Skeletal muscle tissue (tissue), 4 donors: ENCODE results near the gene KCNF1. TPM values are rescaled to one million over a fixed set of nuclear protein-coding genes. Genes with fewer than 3 reads are reported as not detected.

Experiments
- H3K27ac ChIP-seq: one replicate; pipeline ENCODE4 v1.7.0; 2013; ENCODE audit warnings: mild to moderate bottlenecking, low read depth, low read length, inconsistent platforms
- H3K27me3 ChIP-seq, 3 donors: one replicate each; pipeline ENCODE4 v1.7.0; 2013; ENCODE audit warnings: low read length in 3 of 3; ENCODE audit not compliant: control insufficient read depth in 3 of 3, insufficient read depth in 3 of 3
- H3K36me3 ChIP-seq, 3 donors: one replicate each; pipeline ENCODE4 v1.7.0; 2013; ENCODE audit warnings: low read length in 3 of 3; ENCODE audit not compliant: control insufficient read depth in 3 of 3, insufficient read depth in 3 of 3
- H3K4me1 ChIP-seq, 3 donors: one replicate each; pipeline ENCODE4 v1.7.0; 2013; ENCODE audit warnings: low read length in 3 of 3, mild to moderate bottlenecking in 3 of 3; ENCODE audit not compliant: control insufficient read depth in 3 of 3, insufficient read depth in 3 of 3
- H3K4me3 ChIP-seq, 3 donors: one replicate each; pipeline ENCODE4 v1.7.0; 2013; ENCODE audit warnings: low read length in 3 of 3
- H3K9ac ChIP-seq, 3 donors: one replicate each; pipeline ENCODE4 v1.7.0; 2013; ENCODE audit warnings: low read length in 3 of 3, mild to moderate bottlenecking in 3 of 3, moderate library complexity in 2 of 3, low read depth in 1 of 3
- H3K9me3 ChIP-seq, 3 donors: one replicate each; pipeline ENCODE4 v1.7.0; 2013; ENCODE audit warnings: low read length in 3 of 3; ENCODE audit not compliant: control insufficient read depth in 3 of 3
- total RNA-seq: library from RNA; depleted of rRNA; stranded (reverse); fragments of >200 nt; gene quantifications from one replicate; pipeline ENCODE4 v1.2.3, GENCODE V29; 2014
- donor health status: Osteomylitis.

The KCNF1 gene
- total RNA-seq, 1 donor from 2014 or later = 1.6 TPM

GRCh38 chr2:10900216-10901109, 11.3 kb upstream of the KCNF1 start:
- Histone ChIP-seq H3K9me3 (no peaks in the 10 kb centered on the region), H3K9ac (no peak overlapping the region), H3K4me3 (no peak overlapping the region), H3K36me3 (no peaks in the 10 kb centered on the region), H3K4me1 (no peaks in the 10 kb centered on the region), H3K27ac (no peak overlapping the region), H3K27me3 (peaks cover 0 to 5% (median 4%) of the 10 kb centered on the region in 3 donors)

GRCh38 chr2:10901160-10901939, 10.4 kb upstream of the KCNF1 start:
- Histone ChIP-seq H3K9ac (no peak overlapping the region), H3K27me3 (peaks cover 0 to 5% (median 4%) of the 10 kb centered on the region in 3 donors), H3K9me3 (no peaks in the 10 kb centered on the region), H3K27ac (no peak overlapping the region), H3K36me3 (no peaks in the 10 kb centered on the region), H3K4me1 (no peaks in the 10 kb centered on the region), H3K4me3 (no peak overlapping the region)

- Histone ChIP-seq H3K27me3 (peaks cover 4 to 12% (median 10%) of the 10 kb centered on the region in 3 donors), H3K4me3 (no peak overlapping the region), H3K9me3 (no peaks in the 10 kb centered on the region), H3K27ac (no peak overlapping the region), H3K9ac (no peak overlapping the region), H3K4me1 (no peaks in the 10 kb centered on the region), H3K36me3 (no peaks in the 10 kb centered on the region)
These were observed 7.9 kb upstream of the KCNF1 start for GRCh38 chr2:10903861-10904210.

- Histone ChIP-seq H3K4me3 (no peak overlapping the region), H3K27ac (no peak overlapping the region), H3K9me3 (no peaks in the 10 kb centered on the region), H3K4me1 (no peaks in the 10 kb centered on the region), H3K36me3 (no peaks in the 10 kb centered on the region), H3K27me3 (peaks cover 4 to 13% (median 12%) of the 10 kb centered on the region in 3 donors), H3K9ac (no peak overlapping the region)
These were observed 7.3 kb upstream of the KCNF1 start for GRCh38 chr2:10904455-10904854.

- no peak overlapping the region for H3K4me3 ChIP-seq
- H3K27me3 ChIP-seq = peaks cover 8 to 19% (median 13%) of the 10 kb centered on the region in 3 donors
These were observed 6.5 kb upstream of the KCNF1 start for GRCh38 chr2:10905006-10905861.

GRCh38 chr2:10905862-10906143, 5.9 kb upstream of the KCNF1 start:
- Histone ChIP-seq H3K9me3 (no peaks in the 10 kb centered on the region), H3K27ac (no peak overlapping the region), H3K9ac (no peak overlapping the region), H3K27me3 (peaks cover 11 to 23% (median 16%) of the 10 kb centered on the region in 3 donors), H3K4me3 (no peak overlapping the region), H3K36me3 (no peaks in the 10 kb centered on the region), H3K4me1 (no peaks in the 10 kb centered on the region)

More at GRCh38 chr2:10905006-10905861, 6.5 kb upstream of the KCNF1 start:
- Histone ChIP-seq H3K4me1 (no peaks in the 10 kb centered on the region), H3K27ac (no peak overlapping the region), H3K9me3 (no peaks in the 10 kb centered on the region), H3K9ac (no peak overlapping the region), H3K36me3 (no peaks in the 10 kb centered on the region)

- Histone ChIP-seq H3K9me3 (no peaks in the 10 kb centered on the region), H3K27me3 (peaks cover 22 to 35% (median 24%) of the 10 kb centered on the region in 3 donors), H3K4me3 (no peak overlapping the region), H3K4me1 (peaks cover 0 to 5% (median 4%) of the 10 kb centered on the region in 3 donors), H3K9ac (no peak overlapping the region), H3K36me3 (no peaks in the 10 kb centered on the region), H3K27ac (no peak overlapping the region)
These were observed 4.7 kb upstream of the KCNF1 start for GRCh38 chr2:10906926-10907625.

GRCh38 chr2:10908195-10908594, 3.5 kb upstream of the KCNF1 start:
- Histone ChIP-seq H3K36me3 (no peaks in the 10 kb centered on the region), H3K9me3 (no peaks in the 10 kb centered on the region), H3K27me3 (peaks cover 32 to 46% (median 34%) of the 10 kb centered on the region in 3 donors), H3K9ac (no peak overlapping the region), H3K4me1 (peaks cover 0 to 8% (median 7%) of the 10 kb centered on the region in 3 donors), H3K27ac (no peak overlapping the region), H3K4me3 (no peak overlapping the region)
